NCI-H446 (cell line): Measurements from ENCODE around the gene DDX4.
A peak's percentile ranks its signal among the peaks of the same experiment; 100 is the strongest.
"Not testable (repeated sequence)": the region's sequence is repeated elsewhere in the genome, so short reads cannot be mapped to it uniquely, and the experiment has no call there.

ENCODE experiments used
- DNase-seq, 2 experiments: peaks; one replicate each; lab custom pipeline; 2025; lab: John Stamatoyannopoulos, UW

DDX4 gene

GRCh38 chr5:55737793-55738192 is at the start of gene DDX4:
TSS of gene DDX4 (plus strand) at chr5:55738061. CDS start at chr5:55738964, 903 bp downstream.
- DNase-seq = no peak

GRCh38 chr5:55691265-55692105 is 46.4 kb upstream of the DDX4 start:
- DNase-seq = peak in 1 of 2 experiments; percentile 70

DNA sequence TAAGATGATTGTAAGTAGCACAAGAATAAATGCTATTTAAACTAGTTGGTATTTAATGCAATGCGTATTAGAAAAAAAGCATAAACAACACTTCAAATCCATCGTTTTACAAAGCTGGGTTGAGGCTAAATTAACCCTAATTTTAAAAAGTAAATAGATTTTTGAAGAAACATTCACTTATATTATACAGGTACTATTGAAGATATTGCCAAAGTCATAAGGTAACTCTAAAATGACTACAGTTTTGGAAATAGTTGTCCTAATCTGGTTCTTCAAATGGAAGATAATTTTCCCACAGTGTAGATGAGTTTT is 45.8 kb upstream of the DDX4 start:
- no peak for DNase-seq

DNA sequence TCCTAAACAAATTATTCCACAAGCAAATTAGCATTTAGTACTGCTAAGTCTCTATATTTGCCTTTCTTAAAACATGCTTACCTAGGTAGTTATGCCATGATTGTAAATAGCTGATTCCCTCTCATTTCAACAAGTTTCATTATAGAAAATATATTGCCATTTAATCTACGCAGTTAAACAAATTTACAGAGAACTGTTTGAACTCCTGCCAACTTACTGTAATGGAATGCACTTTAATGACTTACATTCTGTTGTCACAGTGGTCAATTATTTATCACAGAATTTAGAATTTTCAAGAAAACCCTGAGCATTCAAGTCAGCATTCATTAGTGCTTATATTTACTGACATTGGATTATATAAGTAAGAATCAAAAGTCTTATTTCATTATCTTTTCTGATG is 45.4 kb upstream of the DDX4 start:
- no peak for DNase-seq

DNA sequence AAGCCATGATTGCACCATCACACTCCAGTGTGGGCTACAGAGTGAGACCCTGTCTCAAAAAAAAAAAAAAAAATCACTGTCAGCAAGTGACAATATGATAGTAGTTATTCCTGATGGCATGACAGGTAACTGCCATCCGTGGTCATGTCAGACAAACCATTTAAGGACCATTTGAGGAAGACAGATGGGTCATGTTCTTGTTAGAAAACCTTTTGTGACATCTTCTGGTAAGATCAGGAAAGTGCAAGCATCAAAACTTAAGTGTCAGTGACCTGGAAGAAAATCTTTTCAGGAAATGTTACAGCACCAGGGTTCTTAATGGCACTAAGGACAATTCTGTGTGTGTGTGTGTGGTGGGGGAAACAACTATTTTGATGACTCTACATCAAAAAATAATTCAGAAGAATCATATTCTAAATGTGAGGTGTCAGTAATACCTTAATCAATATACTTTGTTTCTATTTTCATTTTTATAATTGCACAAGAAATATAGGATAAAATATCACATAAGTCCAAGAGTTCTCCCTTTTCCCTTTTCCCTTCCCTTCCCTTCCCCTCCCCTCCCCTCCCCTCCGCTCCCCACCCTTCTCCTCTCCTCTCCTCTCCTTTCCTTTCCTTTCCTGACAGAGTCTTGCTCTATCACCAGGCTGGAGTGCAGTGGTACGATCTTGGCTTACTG is 43.6 kb upstream of the DDX4 start:
- DNase-seq = peak in 1 of 2 experiments; percentile 35

DNA sequence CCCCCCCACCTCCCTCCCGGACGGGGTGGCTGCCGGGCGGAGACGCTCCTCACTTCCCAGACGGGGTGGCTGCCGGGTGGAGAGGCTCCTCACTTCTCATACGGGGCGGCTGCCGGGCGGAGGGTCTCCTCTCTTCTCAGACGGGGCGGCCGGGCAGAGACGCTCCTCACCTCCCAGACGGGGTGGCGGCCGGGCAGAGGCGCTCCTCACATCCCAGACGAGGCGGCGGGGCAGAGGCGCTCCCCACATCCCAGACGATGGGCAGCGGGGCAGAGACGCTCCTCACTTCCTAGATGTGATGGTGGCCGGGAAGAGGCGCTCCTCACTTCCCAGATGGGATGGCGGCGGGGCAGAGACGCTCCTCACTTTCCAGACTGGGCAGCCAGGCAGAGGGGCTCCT is 41.2 kb upstream of the DDX4 start:
- DNase-seq = not testable (repeated sequence)

- no peak for DNase-seq
Measured at GRCh38 chr5:55699041-55699688, 38.7 kb upstream of the DDX4 start.

DNA sequence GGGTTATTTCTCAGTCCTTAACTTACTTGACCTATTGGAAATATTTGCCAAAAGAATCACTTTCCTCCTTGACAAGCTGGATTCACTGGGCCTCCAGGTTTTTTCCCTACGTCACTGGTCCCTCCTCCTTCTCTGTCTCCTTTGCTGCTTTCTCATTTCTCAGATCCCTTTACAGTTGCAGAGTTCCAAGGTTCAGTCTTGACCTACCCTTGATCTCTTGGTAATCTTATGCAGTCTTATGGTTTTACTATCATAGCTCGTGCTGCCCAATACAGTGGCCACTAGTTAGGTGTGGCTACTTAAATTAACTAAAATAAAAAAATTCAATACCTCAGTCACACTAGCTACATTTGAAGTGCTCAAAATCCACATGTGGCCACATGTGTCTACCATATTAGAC is 37.1 kb upstream of the DDX4 start:
- no peak for DNase-seq

GRCh38 chr5:55701462-55702103 is 36.3 kb upstream of the DDX4 start:
- DNase-seq = no peak

GRCh38 chr5:55702598-55703345 is 35.1 kb upstream of the DDX4 start:
- DNase-seq = no peak

DNA sequence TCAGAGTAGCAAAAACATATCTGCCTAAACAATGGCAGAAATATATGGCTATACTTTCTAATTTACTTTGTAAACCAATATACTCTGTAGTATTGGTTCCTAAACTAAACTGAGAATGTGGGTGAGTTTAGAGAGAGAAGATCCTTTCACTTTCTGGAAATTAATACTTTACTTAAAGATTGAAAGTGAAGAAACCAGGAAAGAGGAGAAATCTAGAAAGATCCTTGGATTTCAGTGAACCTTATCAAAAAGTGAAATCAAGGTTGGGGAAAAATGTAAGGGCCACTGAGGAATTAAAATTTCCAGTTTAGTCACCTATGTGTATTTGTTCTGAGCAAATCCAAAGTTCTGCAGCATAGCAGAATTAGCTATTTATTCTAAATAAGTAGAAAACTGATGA is 31.6 kb upstream of the DDX4 start:
- no peak for DNase-seq

GRCh38 chr5:55708732-55709131 is 29.1 kb upstream of the DDX4 start:
- no peak for DNase-seq

DNA sequence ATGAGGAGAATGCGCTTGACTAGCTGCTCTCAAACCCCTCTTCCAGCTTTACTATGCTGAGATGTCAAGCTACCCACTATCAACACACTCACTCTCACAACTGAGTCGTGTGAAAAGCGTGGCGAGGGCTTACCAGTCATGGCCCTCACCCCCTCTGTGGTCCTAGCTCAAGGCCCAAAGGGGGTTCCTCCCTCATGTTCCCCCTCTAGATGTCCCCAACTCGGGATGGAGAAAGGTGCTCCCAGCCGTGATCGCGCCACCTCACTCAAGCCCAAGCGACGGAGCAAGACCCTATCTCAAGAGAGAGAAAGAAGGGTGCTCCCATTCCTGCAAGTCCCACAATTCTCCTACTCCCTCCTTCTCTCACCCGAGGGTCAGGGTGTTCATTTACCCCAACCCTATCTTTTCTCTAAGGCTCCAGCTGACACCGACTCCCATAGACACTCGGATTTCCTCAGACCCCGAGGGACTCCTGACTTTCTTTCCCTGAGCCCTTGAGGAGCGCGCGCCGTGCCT is 26.3 kb upstream of the DDX4 start:
- DNase-seq = no peak

DNA sequence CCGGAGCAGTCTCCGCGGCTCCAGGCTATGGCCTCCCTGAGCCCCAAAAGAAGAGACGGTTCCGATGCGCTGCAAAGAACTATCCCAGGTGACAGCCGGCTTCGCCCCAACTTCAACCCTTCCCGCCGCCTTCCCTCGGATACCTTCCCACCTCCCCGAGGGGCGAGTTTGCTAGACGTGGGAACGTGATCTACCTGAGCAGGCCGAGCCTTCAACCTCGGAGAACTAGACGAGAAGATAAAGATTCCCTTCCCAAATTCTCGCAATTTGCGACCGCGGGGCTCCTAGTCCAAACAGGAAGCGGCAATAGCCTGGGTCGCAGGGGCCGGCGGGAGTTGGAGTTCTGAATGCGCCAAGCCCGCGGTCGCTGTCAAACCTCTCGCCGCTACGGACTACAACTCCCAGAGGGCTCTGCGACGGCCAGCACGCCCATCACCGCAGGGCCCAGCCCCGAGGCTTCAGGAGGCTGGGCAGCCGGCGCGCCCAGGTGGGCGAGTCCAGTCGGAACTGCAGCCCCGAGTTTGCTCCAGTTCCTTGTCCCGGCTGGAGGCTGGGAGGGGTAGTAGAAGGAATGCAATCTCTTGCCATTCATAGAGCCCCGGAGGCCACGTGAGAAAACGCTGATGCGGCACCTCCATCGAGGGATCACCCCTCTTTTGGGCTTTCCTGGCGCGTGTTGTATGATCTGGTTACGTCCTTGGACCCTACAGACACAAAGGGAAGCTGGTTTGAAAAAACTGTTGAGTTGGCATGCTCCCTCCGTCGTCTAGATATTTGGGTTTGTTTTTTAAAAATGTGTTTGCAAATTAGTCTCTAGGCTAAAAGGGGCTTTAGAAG is 25.6 kb upstream of the DDX4 start, which contains the start of gene SLC38A9:
SLC38A9 (minus strand) TSS at position 302 of the 837 bp plus-strand sequence. CDS start 14,366 bp downstream, outside the sequence.
- DNase-seq = peak; percentile 88 to 93

DNA sequence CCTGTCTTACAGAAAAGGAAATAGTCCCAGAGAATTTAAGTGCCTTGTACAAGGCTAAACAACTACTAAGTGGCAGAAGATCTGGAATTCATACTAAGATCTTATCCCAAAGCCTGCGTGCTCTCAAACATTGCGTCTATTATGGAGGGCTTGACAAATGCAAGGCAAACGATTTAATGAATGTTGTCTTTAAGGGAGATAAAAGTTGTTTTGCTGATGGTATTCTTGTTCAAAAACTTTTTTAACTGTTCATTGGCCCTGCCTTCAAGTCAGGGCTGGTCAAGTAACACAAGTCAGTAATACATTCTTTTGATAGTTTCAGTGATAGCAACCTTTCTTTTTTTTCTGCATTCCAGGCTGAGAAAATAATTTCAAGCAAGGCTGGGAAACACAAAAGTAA is 24.0 kb upstream of the DDX4 start:
- DNase-seq = no peak

DNA sequence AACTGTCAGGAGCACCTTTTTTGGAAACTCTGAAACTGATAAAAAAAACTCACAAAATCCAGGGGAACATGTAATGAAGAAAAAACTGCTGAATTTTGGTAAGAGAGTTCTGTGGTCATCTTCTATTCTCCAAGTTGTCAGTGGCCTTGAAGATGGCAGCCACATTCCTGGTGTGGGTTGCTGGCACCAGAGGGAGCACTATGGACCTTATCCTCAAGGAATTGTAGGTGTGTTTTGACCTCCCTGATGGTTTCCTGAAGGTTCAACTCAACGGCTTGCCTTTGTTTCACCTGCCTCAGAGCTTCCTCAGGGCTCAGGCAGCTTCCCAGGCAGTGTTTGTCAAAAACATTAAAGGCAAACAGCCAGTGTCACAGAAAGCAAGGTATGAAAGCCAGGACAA is 23.5 kb upstream of the DDX4 start:
- DNase-seq = no peak

DNA sequence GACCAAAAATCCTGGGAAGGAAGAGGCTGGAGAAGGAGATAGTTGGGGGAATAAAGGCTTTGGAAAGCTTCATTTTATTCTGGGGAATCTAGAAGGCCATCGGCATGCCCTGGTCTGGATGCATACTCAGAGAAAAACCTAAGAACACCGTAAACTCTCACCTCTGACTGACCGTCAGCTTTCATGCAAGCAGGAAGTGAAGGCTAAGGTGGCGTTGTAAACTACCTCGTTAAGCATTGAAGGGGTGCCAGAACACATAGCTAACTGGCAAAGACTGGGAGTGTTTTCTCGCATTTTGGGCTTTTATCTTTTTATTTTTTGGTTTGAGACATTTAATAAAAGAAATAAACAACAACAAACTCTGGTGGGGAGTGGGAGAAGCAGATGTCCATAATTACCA is 23.1 kb upstream of the DDX4 start:
- DNase-seq = no peak

DNA sequence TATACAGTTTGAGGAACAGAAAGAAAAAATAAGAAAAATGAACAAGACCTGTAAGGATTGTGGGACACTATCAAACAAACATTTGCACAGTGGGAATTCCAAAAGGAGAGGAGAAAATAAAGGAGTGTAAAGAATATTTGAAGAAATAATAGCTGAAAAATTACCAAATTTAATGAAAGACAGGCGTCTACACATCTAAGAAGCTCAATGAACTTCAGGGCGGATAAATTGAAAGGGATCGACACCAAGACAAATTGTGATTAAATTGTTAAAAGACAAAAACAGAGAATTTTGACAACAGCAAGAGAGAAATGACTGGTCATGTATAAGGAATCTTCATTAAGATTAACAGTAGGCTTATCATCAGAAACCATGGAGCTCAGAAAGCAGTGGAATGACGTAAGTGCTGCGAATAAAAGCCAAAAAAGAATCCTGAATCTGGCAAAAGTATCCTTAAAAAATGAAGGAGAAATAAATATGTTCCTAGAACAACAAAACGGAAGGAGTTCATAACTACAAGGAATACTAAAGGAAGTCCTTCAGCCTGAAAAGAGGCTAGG is 22.3 kb upstream of the DDX4 start:
- no peak for DNase-seq

DNA sequence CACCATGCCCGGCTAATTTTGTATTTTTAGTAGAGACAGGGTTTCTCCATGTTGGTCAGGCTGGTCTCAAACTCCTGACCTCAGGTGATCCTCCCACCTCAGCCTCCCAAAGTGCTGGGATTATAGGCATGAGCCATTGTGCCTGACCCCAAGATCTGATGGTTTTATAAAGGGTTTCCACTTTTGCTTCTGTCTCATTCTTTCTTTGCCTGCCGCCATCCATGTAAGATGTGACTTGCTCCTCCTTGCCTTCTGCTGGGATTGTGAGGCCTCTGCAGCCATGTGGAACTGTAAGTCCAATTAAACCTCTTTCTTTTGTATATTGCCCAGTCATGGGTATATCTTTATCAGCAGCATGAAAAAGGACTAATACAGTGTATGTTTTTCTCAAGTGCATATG is 18.8 kb upstream of the DDX4 start:
- DNase-seq = not testable (repeated sequence)

- DNase-seq = no peak
Measured at GRCh38 chr5:55720188-55720703, 17.6 kb upstream of the DDX4 start.
